ENCODE data around the gene CTNNB1. TPM values are rescaled to one million over a fixed set of nuclear protein-coding genes. Genes with fewer than 3 reads are reported as not detected.

CTNNB1 gene
- total and polyA plus RNA-seq, 2 of the 13 experiments (the other 11 are each of a cell fraction or from before 2014, with no cell fraction given), result 398 to 489 TPM

DNA sequence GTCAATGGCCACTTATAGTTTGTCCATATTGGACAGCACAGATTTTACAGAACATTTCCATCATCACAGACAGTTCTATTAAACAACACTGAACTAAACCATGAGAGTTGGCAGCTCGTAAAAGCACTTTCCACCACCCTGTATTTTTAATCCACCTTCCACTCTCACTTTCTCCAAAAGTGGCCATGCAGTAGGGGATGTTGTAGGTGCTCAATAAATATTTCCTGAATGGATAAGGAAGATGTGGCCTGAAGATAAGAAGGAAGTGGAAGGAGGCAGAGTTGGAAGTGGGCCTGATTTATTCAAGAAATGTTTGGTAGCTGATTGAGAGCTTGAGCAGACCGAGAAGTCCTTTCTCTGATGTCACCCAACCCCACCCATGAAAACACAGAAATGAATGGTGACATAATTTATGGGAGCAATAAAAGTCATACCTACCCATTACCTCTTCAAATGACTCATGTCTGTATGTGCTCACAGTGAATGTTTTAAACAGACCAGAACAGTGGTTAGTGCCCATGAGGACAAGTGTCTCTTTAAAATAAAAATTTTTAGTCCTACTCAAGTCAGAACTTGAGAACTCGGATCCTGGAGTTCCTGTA, 39.6 kb upstream of the CTNNB1 start:
- in situ Hi-C loops (cut with HindIII; ENCODE audit: extremely low pct_ligation_motif_present, low pct_unique_long_range_greater_than_20kb), result no loop called here
- TF ChIP-seq, protein P1, sequence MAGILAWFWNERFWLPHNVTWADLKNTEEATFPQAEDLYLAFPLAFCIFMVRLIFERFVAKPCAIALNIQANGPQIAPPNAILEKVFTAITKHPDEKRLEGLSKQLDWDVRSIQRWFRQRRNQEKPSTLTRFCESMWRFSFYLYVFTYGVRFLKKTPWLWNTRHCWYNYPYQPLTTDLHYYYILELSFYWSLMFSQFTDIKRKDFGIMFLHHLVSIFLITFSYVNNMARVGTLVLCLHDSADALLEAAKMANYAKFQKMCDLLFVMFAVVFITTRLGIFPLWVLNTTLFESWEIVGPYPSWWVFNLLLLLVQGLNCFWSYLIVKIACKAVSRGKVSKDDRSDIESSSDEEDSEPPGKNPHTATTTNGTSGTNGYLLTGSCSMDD (CRISPR knock-in tag; IDR thresholded peaks at IDR 0.05), result no peak
- no peak for TF ChIP-seq YY1 (IDR thresholded peaks at IDR 0.05; ENCODE audit: insufficient read depth, insufficient replicate concordance, low read depth, low read length)
- TF ChIP-seq KAT7 (CRISPR knock-in tag; IDR thresholded peaks at IDR 0.05; ENCODE audit: borderline replicate concordance), result no peak
- TF ChIP-seq, protein P2, sequence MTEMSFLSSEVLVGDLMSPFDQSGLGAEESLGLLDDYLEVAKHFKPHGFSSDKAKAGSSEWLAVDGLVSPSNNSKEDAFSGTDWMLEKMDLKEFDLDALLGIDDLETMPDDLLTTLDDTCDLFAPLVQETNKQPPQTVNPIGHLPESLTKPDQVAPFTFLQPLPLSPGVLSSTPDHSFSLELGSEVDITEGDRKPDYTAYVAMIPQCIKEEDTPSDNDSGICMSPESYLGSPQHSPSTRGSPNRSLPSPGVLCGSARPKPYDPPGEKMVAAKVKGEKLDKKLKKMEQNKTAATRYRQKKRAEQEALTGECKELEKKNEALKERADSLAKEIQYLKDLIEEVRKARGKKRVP (CRISPR knock-in tag; IDR thresholded peaks at IDR 0.05), result no peak
- TF ChIP-seq, protein P3, sequence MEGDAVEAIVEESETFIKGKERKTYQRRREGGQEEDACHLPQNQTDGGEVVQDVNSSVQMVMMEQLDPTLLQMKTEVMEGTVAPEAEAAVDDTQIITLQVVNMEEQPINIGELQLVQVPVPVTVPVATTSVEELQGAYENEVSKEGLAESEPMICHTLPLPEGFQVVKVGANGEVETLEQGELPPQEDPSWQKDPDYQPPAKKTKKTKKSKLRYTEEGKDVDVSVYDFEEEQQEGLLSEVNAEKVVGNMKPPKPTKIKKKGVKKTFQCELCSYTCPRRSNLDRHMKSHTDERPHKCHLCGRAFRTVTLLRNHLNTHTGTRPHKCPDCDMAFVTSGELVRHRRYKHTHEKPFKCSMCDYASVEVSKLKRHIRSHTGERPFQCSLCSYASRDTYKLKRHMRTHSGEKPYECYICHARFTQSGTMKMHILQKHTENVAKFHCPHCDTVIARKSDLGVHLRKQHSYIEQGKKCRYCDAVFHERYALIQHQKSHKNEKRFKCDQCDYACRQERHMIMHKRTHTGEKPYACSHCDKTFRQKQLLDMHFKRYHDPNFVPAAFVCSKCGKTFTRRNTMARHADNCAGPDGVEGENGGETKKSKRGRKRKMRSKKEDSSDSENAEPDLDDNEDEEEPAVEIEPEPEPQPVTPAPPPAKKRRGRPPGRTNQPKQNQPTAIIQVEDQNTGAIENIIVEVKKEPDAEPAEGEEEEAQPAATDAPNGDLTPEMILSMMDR (CRISPR knock-in tag; IDR thresholded peaks at IDR 0.05), result no peak
- no peak for TF ChIP-seq HMG20B (CRISPR knock-in tag; conservative IDR thresholded peaks at IDR 0.05)
- TF ChIP-seq TBP (CRISPR knock-in tag; IDR thresholded peaks at IDR 0.05), result no peak
- TF ChIP-seq KDM5B (CRISPR knock-in tag; IDR thresholded peaks at IDR 0.05; ENCODE audit: borderline replicate concordance), result no peak
- TF ChIP-seq HES4 (CRISPR knock-in tag; IDR thresholded peaks at IDR 0.05; ENCODE audit: borderline replicate concordance), result no peak
- H2AFZ ChIP-seq (ENCODE audit: low read length), result no peak overlapping the region
- no peak overlapping the region for H3K27ac ChIP-seq (ENCODE audit: extremely low read length, insufficient read depth, low read length)
- no TSS peak for BruUV-seq (replicated peaks)
- H3K9ac ChIP-seq (ENCODE audit: insufficient read depth, low read depth, low read length), result no peak overlapping the region
- intact Hi-C loops (cut with micrococcal nuclease; ENCODE audit: unreplicated experiment), result no loop called here
- ChIA-PET POLR2A (no interaction called here), CTCF (ENCODE audit: low intra/inter-chr PET ratio, low total read pairs) (no interaction called here)
- no peak for DNase-seq (ENCODE audit: low spot score)
- WGBS (ENCODE audit: low lambda C conversion rate), result 1% methylated on average over 3 of the region's 3 CpGs
- no peaks in the 10 kb centered on the region for H3K4me1 ChIP-seq (ENCODE audit: insufficient read depth, low read length)
- H3K9me3 ChIP-seq (ENCODE audit: low read length), result no peaks in the 10 kb centered on the region
- no peaks in the 10 kb centered on the region for H3K36me3 ChIP-seq (replicated peaks in 1 of 2; ENCODE audit: control insufficient read depth in 1 of 2, insufficient read depth in 2 of 2, low read length in 2 of 2)
- no peak for FAIRE-seq
- H3K4me2 ChIP-seq (ENCODE audit: low read depth, low read length), result no peak overlapping the region
- no peaks in the 10 kb centered on the region for H4K20me1 ChIP-seq (ENCODE audit: insufficient read depth, low read length)
- no peaks in the 10 kb centered on the region for H3K79me2 ChIP-seq (ENCODE audit: insufficient read depth, low read length)
- no peak overlapping the region for H3K4me3 ChIP-seq (replicated peaks in 1 of 3; ENCODE audit: insufficient read depth in 1 of 3, low read depth in 2 of 3, low read length in 3 of 3)
- ATAC-seq, result no peak
- H3K27me3 ChIP-seq (ENCODE audit: control insufficient read depth in 1 of 2, insufficient read depth in 2 of 2, low read length in 2 of 2), result peaks cover 0 to 7% of the 10 kb centered on the region in 2 experiments; a peak in 2 of 5 replicates

Data from HepG2 (cell line).